ENCODE measurements around the gene TTR. TPM values are rescaled to one million over a fixed set of nuclear protein-coding genes. Genes with fewer than 3 reads are reported as not detected.

The TTR gene
- total and polyA plus RNA-seq, 4 experiments from 2014 or later = not detected

GRCh38 chr18:31645411-31645810, 53.7 kb downstream of the TTR start:
- Histone ChIP-seq H3K4me3 (ENCODE audit: low read length in 2 of 2) (no peak overlapping the region), H3K9me3 (ENCODE audit: control insufficient read depth in 1 of 2, low read length in 2 of 2) (no peaks in the 10 kb centered on the region), H3K4me1 (ENCODE audit: insufficient read depth, low read length) (no peaks in the 10 kb centered on the region), H3K36me3 (ENCODE audit: insufficient read depth, low read length) (no peaks in the 10 kb centered on the region), H3K27me3 (ENCODE audit: insufficient read depth, low read length) (no peaks in the 10 kb centered on the region), H3K27ac (ENCODE audit: low read depth, low read length) (no peak overlapping the region)
- Mint-ChIP-seq H3K4me1 (peaks cover 0 to 2% (median 0%) of the 10 kb centered on the region in 4 donors), H3K27ac (no peak overlapping the region), H3K27me3 (peaks cover 1 to 6% of the 10 kb centered on the region in 2 donors), H3K36me3 (no peaks in the 10 kb centered on the region), H3K9me3 (no peaks in the 10 kb centered on the region), H3K4me3 (no peak overlapping the region)
- POLR2A ChIA-PET (ENCODE audit: partially characterized antibody) = no interaction called here
- intact Hi-C loops (cut with micrococcal nuclease) = no loop called here
- DNase-seq = no peak
- CTCF ChIA-PET (ENCODE audit: partially characterized antibody) = no interaction called here

GRCh38 chr18:31646332-31647126, 54.9 kb downstream of the TTR start:
- intact Hi-C loops (cut with micrococcal nuclease) = no loop called here
- ChIA-PET CTCF (ENCODE audit: partially characterized antibody) (no interaction called here), POLR2A (ENCODE audit: partially characterized antibody) (no interaction called here)
- Mint-ChIP-seq H3K27ac (no peak overlapping the region), H3K36me3 (no peaks in the 10 kb centered on the region), H3K4me1 (peaks cover 0 to 2% (median under 1%) of the 10 kb centered on the region in 4 donors), H3K27me3 (peaks cover 4% of the 10 kb centered on the region in 2 donors), H3K9me3 (peaks cover 0 to 1% (median 0%) of the 10 kb centered on the region in 8 donors), H3K4me3 (no peak overlapping the region)
- no peaks in the 10 kb centered on the region for H3K9me3 ChIP-seq (ENCODE audit: control insufficient read depth in 1 of 2, low read length in 2 of 2)
- H3K4me1 ChIP-seq (ENCODE audit: insufficient read depth, low read length) = no peaks in the 10 kb centered on the region
- DNase-seq = no peak
- no peak overlapping the region for H3K4me3 ChIP-seq (ENCODE audit: low read length in 2 of 2)
- H3K27ac ChIP-seq (ENCODE audit: low read depth, low read length) = no peak overlapping the region
- no peaks in the 10 kb centered on the region for H3K27me3 ChIP-seq (ENCODE audit: insufficient read depth, low read length)
- H3K36me3 ChIP-seq (ENCODE audit: insufficient read depth, low read length) = no peaks in the 10 kb centered on the region

- ChIA-PET POLR2A (ENCODE audit: partially characterized antibody) (no interaction called here), CTCF (ENCODE audit: partially characterized antibody) (no interaction called here)
- no peaks in the 10 kb centered on the region for H3K27me3 ChIP-seq (ENCODE audit: insufficient read depth, low read length)
- no peaks in the 10 kb centered on the region for H3K4me1 ChIP-seq (ENCODE audit: insufficient read depth, low read length)
- H3K36me3 ChIP-seq (ENCODE audit: insufficient read depth, low read length) = no peaks in the 10 kb centered on the region
- peaks cover 0 to 3% (median 1%) of the 10 kb centered on the region in 4 donors for H3K4me1 Mint-ChIP-seq
- no peak overlapping the region for H3K4me3 ChIP-seq (ENCODE audit: low read length in 2 of 2)
- H3K36me3 Mint-ChIP-seq = no peaks in the 10 kb centered on the region
- DNase-seq = no peak
- H3K27ac ChIP-seq (ENCODE audit: low read depth, low read length) = no peak overlapping the region
- intact Hi-C loops (cut with micrococcal nuclease) = no loop called here
- H3K4me3 Mint-ChIP-seq = no peak overlapping the region
- H3K9me3 ChIP-seq (ENCODE audit: control insufficient read depth in 1 of 2, low read length in 2 of 2) = no peaks in the 10 kb centered on the region
- peaks cover 0 to 1% (median 0%) of the 10 kb centered on the region in 8 donors for H3K9me3 Mint-ChIP-seq
- peaks cover 4 to 7% of the 10 kb centered on the region in 2 donors for H3K27me3 Mint-ChIP-seq
- no peak overlapping the region for H3K27ac Mint-ChIP-seq
These were observed 55.6 kb downstream of the TTR start for GRCh38 chr18:31647127-31647753.

Other genes starting within 250 kb of the TTR start
- not detected for gene DSG4, start 215.1 kb upstream of the TTR start, total RNA-seq
- not detected for gene DSG4, start 215.1 kb upstream of the TTR start, polyA plus RNA-seq
- gene DSG3, start 144.1 kb upstream of the TTR start, total RNA-seq = not detected
- under 1 TPM in 1 of 2 donors, not detected in 1; 0.03 TPM for gene DSG3, start 144.1 kb upstream of the TTR start, polyA plus RNA-seq
- not detected for gene DSG2, start 93.7 kb upstream of the TTR start, total RNA-seq
- not detected for gene DSG2, start 93.7 kb upstream of the TTR start, polyA plus RNA-seq
- gene B4GALT6, start 92.7 kb downstream of the TTR start, total RNA-seq = under 1 TPM; 0.67 to 0.94 TPM
- gene B4GALT6, start 92.7 kb downstream of the TTR start, polyA plus RNA-seq = not detected
- not detected for gene SLC25A52, start 169.0 kb downstream of the TTR start, total RNA-seq
- not detected for gene SLC25A52, start 169.0 kb downstream of the TTR start, polyA plus RNA-seq

Data from CD4-positive, alpha-beta memory T cell (primary cell).